ENCODE data around the gene MTRF1. TPM values are rescaled to one million over a fixed set of nuclear protein-coding genes. Genes with fewer than 3 reads are reported as not detected.

The MTRF1 gene
- total RNA-seq, result 15.0 TPM
- long read RNA-seq, partial matches to known transcripts, result 0 of 5 reads
- long read RNA-seq, other reads (novel, unspliced or antisense), result 4 of 5 reads

- peak; percentile 88 for DNase-seq (ENCODE audit: missing footprints)
These were observed at the start of gene MTRF1 for GRCh38 chr13:41263261-41263971. TSS of gene MTRF1 (minus strand) at chr13:41263576. CDS start at chr13:41260907, 2,669 bp downstream.

GRCh38 chr13:41313117-41313516, 49.7 kb upstream of the MTRF1 start:
- intact Hi-C loops (cut with DNase I), result loop anchor here (5.0 to 10.0 kb wide), 2 partner anchors 51 to 248 kb away; partner anchors contain the start of genes MTRF1 and WBP4
- ATAC-seq (no peak), DNase-seq (ENCODE audit: missing footprints) (no peak)

More at GRCh38 chr13:41263261-41263971, at the start of gene MTRF1:
- intact Hi-C loops (cut with DNase I), result loop anchor here (5.0 kb wide), 1 partner anchor 49 kb away; the partner anchor contains the start of gene NAA16
- peak; percentile 95 for ATAC-seq

- intact Hi-C loops (cut with DNase I), result loop anchor here (5.0 to 10.0 kb wide), 2 partner anchors 50 to 247 kb away; partner anchors contain the start of genes MTRF1 and WBP4
- no peak for DNase-seq (ENCODE audit: missing footprints)
- no peak for ATAC-seq
These were observed 48.8 kb upstream of the MTRF1 start for GRCh38 chr13:41312176-41312500.

- DNase-seq (ENCODE audit: missing footprints) (peak; percentile 71), ATAC-seq (peak; percentile 78)
- intact Hi-C loops (cut with DNase I), result loop anchor here (5.0 to 10.0 kb wide), 2 partner anchors 49 to 247 kb away; partner anchors contain the start of genes MTRF1 and WBP4
These were observed 48.2 kb upstream of the MTRF1 start for GRCh38 chr13:41311406-41312175.

- intact Hi-C loops (cut with DNase I), result loop anchor here (5.0 to 10.0 kb wide), 2 partner anchors 49 to 246 kb away; partner anchors contain the start of genes MTRF1 and WBP4
- ATAC-seq (peak; percentile 95), DNase-seq (ENCODE audit: missing footprints) (peak; percentile 96)
These were observed 47.6 kb upstream of the MTRF1 start, which contains the start of gene NAA16 for GRCh38 chr13:41310963-41311405. TSS of gene NAA16 (plus strand) at chr13:41311267. CDS start at chr13:41311529, 262 bp downstream.

GRCh38 chr13:41307884-41308640, 44.7 kb upstream of the MTRF1 start:
- DNase-seq (ENCODE audit: missing footprints), result no peak
- intact Hi-C loops (cut with DNase I), result no loop called here
- ATAC-seq, result no peak

- intact Hi-C loops (cut with DNase I), result no loop called here
- DNase-seq (ENCODE audit: missing footprints) (no peak), ATAC-seq (no peak)
These were observed 43.1 kb upstream of the MTRF1 start for GRCh38 chr13:41306271-41307145.

GRCh38 chr13:41304551-41304950, 41.2 kb upstream of the MTRF1 start:
- intact Hi-C loops (cut with DNase I), result no loop called here
- DNase-seq (ENCODE audit: missing footprints), result no peak
- ATAC-seq, result no peak

GRCh38 chr13:41302743-41303142, 39.4 kb upstream of the MTRF1 start:
- intact Hi-C loops (cut with DNase I), result no loop called here

GRCh38 chr13:41299316-41300094, 36.1 kb upstream of the MTRF1 start:
- ATAC-seq (no peak), DNase-seq (ENCODE audit: missing footprints) (no peak)
- intact Hi-C loops (cut with DNase I), result no loop called here

More at GRCh38 chr13:41302743-41303142, 39.4 kb upstream of the MTRF1 start:
- no peak for DNase-seq (ENCODE audit: missing footprints)
- no peak for ATAC-seq

- DNase-seq (ENCODE audit: missing footprints) (no peak), ATAC-seq (no peak)
- intact Hi-C loops (cut with DNase I), result no loop called here
These were observed 33.7 kb upstream of the MTRF1 start for GRCh38 chr13:41296879-41297646.

- DNase-seq (ENCODE audit: missing footprints) (no peak), ATAC-seq (no peak)
- intact Hi-C loops (cut with DNase I), result no loop called here
These were observed 32.6 kb upstream of the MTRF1 start for GRCh38 chr13:41295973-41296372.

- DNase-seq (ENCODE audit: missing footprints), result no peak
- no peak for ATAC-seq
- intact Hi-C loops (cut with DNase I), result no loop called here
These were observed 31.5 kb upstream of the MTRF1 start for GRCh38 chr13:41294914-41295313.

GRCh38 chr13:41293272-41293671, 29.9 kb upstream of the MTRF1 start:
- DNase-seq (ENCODE audit: missing footprints) (no peak), ATAC-seq (no peak)
- intact Hi-C loops (cut with DNase I), result no loop called here

GRCh38 chr13:41291246-41291645, 27.9 kb upstream of the MTRF1 start:
- no peak for DNase-seq (ENCODE audit: missing footprints)
- intact Hi-C loops (cut with DNase I), result no loop called here
- no peak for ATAC-seq

GRCh38 chr13:41289463-41289881, 26.1 kb upstream of the MTRF1 start:
- no peak for ATAC-seq
- no peak for DNase-seq (ENCODE audit: missing footprints)
- intact Hi-C loops (cut with DNase I), result no loop called here
